GM23338 (cell line): ENCODE measurements around the gene PROS1. TPM values are rescaled to one million over a fixed set of nuclear protein-coding genes. Genes with fewer than 3 reads are reported as not detected.

Experiments
- ATAC-seq: fragments of 200-7000 bp; cut with Tn5 transposase; 3 replicates; pipeline ENCODE4 v1.9.1; 2020
- DNase-seq: peaks from one replicate; pipeline ENCODE4 v3.0.0-alpha.2; 2015; ENCODE audit warnings: low spot score
- H2AFZ ChIP-seq: fragments of 200-600 bp; sonication (generic); 2 replicates; pipeline ENCODE4 v1.8.0; 2016; ENCODE audit warnings: antibody characterized with exemption, mild to moderate bottlenecking, moderate library complexity
- H3F3A ChIP-seq: fragments of 200-600 bp; sonication (generic); replicated peaks from 2 replicates; pipeline ENCODE4 v1.8.0; 2017; ENCODE audit warnings: antibody characterized with exemption, mixed run types, low read depth
- H3K27ac ChIP-seq: fragments of 200-600 bp; sonication (generic); 2 replicates; pipeline ENCODE4 v1.6.1; 2016; ENCODE audit warnings: low read depth
- H3K27me3 ChIP-seq: fragments of 200-600 bp; sonication (generic); 2 replicates; pipeline ENCODE4 v1.8.0; 2016; ENCODE audit warnings: mild to moderate bottlenecking, mixed run types, moderate library complexity; ENCODE audit not compliant: insufficient read depth
- H3K36me3 ChIP-seq: fragments of 200-600 bp; sonication (generic); 2 replicates; pipeline ENCODE4 v1.8.0; 2016; ENCODE audit warnings: mild to moderate bottlenecking; ENCODE audit not compliant: insufficient read depth
- H3K4me1 ChIP-seq: fragments of 200-600 bp; sonication (generic); 2 replicates; pipeline ENCODE4 v1.8.0; 2016; ENCODE audit warnings: mild to moderate bottlenecking, moderate library complexity; ENCODE audit not compliant: insufficient read depth
- H3K4me2 ChIP-seq: fragments of 200-600 bp; sonication (generic); 2 replicates; pipeline ENCODE4 v1.7.1; 2017; ENCODE audit warnings: mixed run types
- H3K4me3 ChIP-seq: fragments of 200-600 bp; sonication (generic); 2 replicates; pipeline ENCODE4 v1.6.1; 2016; ENCODE audit warnings: mixed run types
- H3K79me2 ChIP-seq: fragments of 200-600 bp; sonication (generic); replicated peaks from 2 replicates; pipeline ENCODE4 v1.8.0; 2017; ENCODE audit warnings: mild to moderate bottlenecking; ENCODE audit not compliant: insufficient read depth
- H3K9me2 ChIP-seq: fragments of 200-600 bp; sonication (generic); 2 replicates; pipeline ENCODE4 v1.8.0; 2017; ENCODE audit not compliant: insufficient read depth
- H4K20me1 ChIP-seq: fragments of 200-600 bp; sonication (generic); replicated peaks from 2 replicates; pipeline ENCODE4 v1.8.0; 2017; ENCODE audit warnings: mild to moderate bottlenecking; ENCODE audit not compliant: insufficient read depth
- H3K27ac Mint-ChIP-seq: 2 replicates; pipeline ENCODE4 v1.8.0; 2020; ENCODE audit warnings: inconsistent platforms, mild to moderate bottlenecking, moderate library complexity, mixed read lengths
- H3K27me3 Mint-ChIP-seq: 3 replicates; pipeline ENCODE4 v1.8.0; 2022; ENCODE audit warnings: low read depth, mild to moderate bottlenecking, moderate library complexity, mixed read lengths, inconsistent platforms; ENCODE audit not compliant: insufficient read depth, poor library complexity
- H3K36me3 Mint-ChIP-seq: 3 replicates; pipeline ENCODE4 v1.8.0; 2021; ENCODE audit warnings: low read depth, mild to moderate bottlenecking, inconsistent platforms, moderate library complexity, mixed read lengths
- H3K4me1 Mint-ChIP-seq: 3 replicates; pipeline ENCODE4 v1.8.0; 2020; ENCODE audit warnings: mild to moderate bottlenecking, inconsistent platforms, mixed read lengths
- H3K4me3 Mint-ChIP-seq: 3 replicates; pipeline ENCODE4 v1.8.0; 2021; ENCODE audit warnings: moderate library complexity, mild to moderate bottlenecking, inconsistent platforms, mixed read lengths
- H3K9me3 Mint-ChIP-seq: 3 replicates; pipeline ENCODE4 v1.8.0; 2020; ENCODE audit warnings: moderate library complexity, mild to moderate bottlenecking, inconsistent platforms, mixed read lengths
- CREB1 ChIP-seq: fragments of 250-450 bp; sonication (Bioruptor Pico); IDR thresholded peaks from 2 replicates; pipeline ENCODE4 v1.5.0; 2020; ENCODE audit warnings: low read depth, mild to moderate bottlenecking, moderate library complexity
- ETS1 ChIP-seq: IDR thresholded peaks from 2 replicates; pipeline ENCODE4 v1.6.1; 2016; ENCODE audit warnings: antibody characterized with exemption
- EZH2 ChIP-seq: fragments of 200-600 bp; sonication (generic); IDR thresholded peaks from one replicate; pipeline ENCODE4 v1.8.0; 2017; ENCODE audit warnings: antibody characterized with exemption, mild to moderate bottlenecking, low read depth; ENCODE audit not compliant: unreplicated experiment
- EZH2phosphoT487 ChIP-seq: fragments of 200-600 bp; sonication (generic); IDR thresholded peaks from one replicate; pipeline ENCODE4 v1.8.1; 2018; ENCODE audit warnings: antibody characterized with exemption; ENCODE audit not compliant: unreplicated experiment
- JUNB ChIP-seq: IDR thresholded peaks from one replicate; pipeline ENCODE4 v1.6.1; 2016; ENCODE audit warnings: antibody characterized with exemption; ENCODE audit not compliant: unreplicated experiment
- NANOG ChIP-seq: IDR thresholded peaks from 2 replicates; pipeline ENCODE4 v1.6.1; 2016; ENCODE audit warnings: antibody characterized with exemption, borderline replicate concordance
- STAT1 ChIP-seq: IDR thresholded peaks from one replicate; pipeline ENCODE4 v1.6.1; 2016; ENCODE audit warnings: antibody characterized with exemption; ENCODE audit not compliant: unreplicated experiment
- ZNF114 ChIP-seq: fragments of 250-450 bp; sonication (Bioruptor Pico); IDR thresholded peaks from 2 replicates; pipeline ENCODE4 v1.5.0; 2020; ENCODE audit warnings: mild to moderate bottlenecking, moderate library complexity
- ZNF331 ChIP-seq: fragments of 250-450 bp; sonication (Bioruptor Pico); IDR thresholded peaks from 2 replicates; pipeline ENCODE4 v1.5.0; 2020; ENCODE audit warnings: low read depth, mild to moderate bottlenecking, moderate library complexity
- ZNF462 ChIP-seq: fragments of 250-450 bp; sonication (Bioruptor Pico); IDR thresholded peaks from 2 replicates; pipeline ENCODE4 v1.5.0; 2020; ENCODE audit warnings: mild to moderate bottlenecking, moderate library complexity
- polyA plus RNA-seq: library from polyadenylated mRNA; unstranded; fragments of >200 nt; fragmentation: Nextera tagmentation; extraction: Ambion mirVana; gene quantifications from 2 replicates; pipeline ENCODE4 v1.2.1, GENCODE V29; 2016
- total RNA-seq: library from RNA; depleted of rRNA; stranded (reverse); fragments of >200 nt; shearing (Covaris generic); gene quantifications from 2 replicates; pipeline ENCODE4 v1.2.3, GENCODE V29; 2014
- TF ChIP-seq, protein P1 (sequence below), 2 experiments: fragments of 200-600 bp in 1 of 2; sonication (generic) in 1 of 2; conservative IDR thresholded peaks; 2 replicates each; pipeline versions ENCODE4 v1.5.1 to v1.6.1; 2016 to 2017; ENCODE audit warnings: antibody characterized with exemption in 2 of 2, low read depth in 2 of 2, mild to moderate bottlenecking in 2 of 2, moderate library complexity in 1 of 2

Gene PROS1
- total and polyA plus RNA-seq, 2 experiments from 2014 or later: 1.8 to 4.1 TPM

DNA sequence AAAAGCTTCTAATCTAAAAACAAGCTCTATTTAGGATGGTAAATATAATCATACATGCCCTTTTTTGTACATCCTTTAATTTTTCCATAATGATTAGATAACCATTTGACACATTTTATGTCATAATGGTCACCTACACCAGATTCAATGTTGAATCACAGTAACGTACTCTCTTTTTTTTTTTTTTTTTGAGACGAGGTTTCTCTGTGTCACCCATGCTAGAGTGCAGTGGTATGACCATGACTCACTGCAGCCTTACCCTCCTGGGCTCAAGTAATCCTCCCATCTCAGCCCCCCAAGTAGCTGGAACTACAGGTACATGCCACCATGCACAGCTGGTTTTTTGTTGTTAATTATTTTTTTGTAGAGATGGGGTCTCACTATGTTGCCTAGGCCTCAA, 49.2 kb downstream of the PROS1 start:
- no peak overlapping the region for H3K4me3 Mint-ChIP-seq
- TF ChIP-seq ZNF114 (CRISPR knock-in tag): no peak
- Histone ChIP-seq H3K4me2 (no peak overlapping the region), H3K9me2 (no peaks in the 10 kb centered on the region), H3K27me3 (no peaks in the 10 kb centered on the region), H3K4me1 (peaks cover 6% of the 10 kb centered on the region; the same call in 1 of the 2 replicates), H3K27ac (no peak overlapping the region), H2AFZ (no peak overlapping the region), H3K4me3 (no peak overlapping the region), H4K20me1 (no peaks in the 10 kb centered on the region), H3K79me2 (no peaks in the 10 kb centered on the region), H3F3A (no peaks in the 10 kb centered on the region), H3K36me3 (no peaks in the 10 kb centered on the region)
- DNase-seq (no peak), ATAC-seq (no peak)
- H3K36me3 Mint-ChIP-seq: peaks cover 8% of the 10 kb centered on the region; the same call in 2 of the 3 replicates
- H3K27me3 Mint-ChIP-seq: no peaks in the 10 kb centered on the region
- no peak overlapping the region for H3K27ac Mint-ChIP-seq
- H3K9me3 Mint-ChIP-seq: peaks cover 81% of the 10 kb centered on the region
- no peaks in the 10 kb centered on the region for H3K4me1 Mint-ChIP-seq

GRCh38 chr3:93923006-93923405, 50.7 kb downstream of the PROS1 start:
- no peak overlapping the region for H3K4me2 ChIP-seq
- no peak overlapping the region for H3K4me3 ChIP-seq
- H3K27me3 ChIP-seq: no peaks in the 10 kb centered on the region
- H3K36me3 ChIP-seq: no peaks in the 10 kb centered on the region
- no peak for ATAC-seq
- no peak overlapping the region for H2AFZ ChIP-seq
- no peaks in the 10 kb centered on the region for H3K9me2 ChIP-seq
- H3K27me3 Mint-ChIP-seq: no peaks in the 10 kb centered on the region
- no peak overlapping the region for H3K27ac ChIP-seq
- peaks cover 20% of the 10 kb centered on the region for H3K36me3 Mint-ChIP-seq
- H3K4me3 Mint-ChIP-seq: no peak overlapping the region
- H3K27ac Mint-ChIP-seq: no peak overlapping the region
- H3K4me1 Mint-ChIP-seq: no peaks in the 10 kb centered on the region
- H3F3A ChIP-seq: no peaks in the 10 kb centered on the region
- no peaks in the 10 kb centered on the region for H3K79me2 ChIP-seq
- H3K4me1 ChIP-seq: peaks cover 6% of the 10 kb centered on the region; the same call in 1 of the 2 replicates
- H4K20me1 ChIP-seq: no peaks in the 10 kb centered on the region
- DNase-seq: no peak
- H3K9me3 Mint-ChIP-seq: peaks cover 80% of the 10 kb centered on the region
- no peak for TF ChIP-seq ZNF114 (CRISPR knock-in tag)
- TF ChIP-seq EZH2: no peak
- TF ChIP-seq, protein P1, sequence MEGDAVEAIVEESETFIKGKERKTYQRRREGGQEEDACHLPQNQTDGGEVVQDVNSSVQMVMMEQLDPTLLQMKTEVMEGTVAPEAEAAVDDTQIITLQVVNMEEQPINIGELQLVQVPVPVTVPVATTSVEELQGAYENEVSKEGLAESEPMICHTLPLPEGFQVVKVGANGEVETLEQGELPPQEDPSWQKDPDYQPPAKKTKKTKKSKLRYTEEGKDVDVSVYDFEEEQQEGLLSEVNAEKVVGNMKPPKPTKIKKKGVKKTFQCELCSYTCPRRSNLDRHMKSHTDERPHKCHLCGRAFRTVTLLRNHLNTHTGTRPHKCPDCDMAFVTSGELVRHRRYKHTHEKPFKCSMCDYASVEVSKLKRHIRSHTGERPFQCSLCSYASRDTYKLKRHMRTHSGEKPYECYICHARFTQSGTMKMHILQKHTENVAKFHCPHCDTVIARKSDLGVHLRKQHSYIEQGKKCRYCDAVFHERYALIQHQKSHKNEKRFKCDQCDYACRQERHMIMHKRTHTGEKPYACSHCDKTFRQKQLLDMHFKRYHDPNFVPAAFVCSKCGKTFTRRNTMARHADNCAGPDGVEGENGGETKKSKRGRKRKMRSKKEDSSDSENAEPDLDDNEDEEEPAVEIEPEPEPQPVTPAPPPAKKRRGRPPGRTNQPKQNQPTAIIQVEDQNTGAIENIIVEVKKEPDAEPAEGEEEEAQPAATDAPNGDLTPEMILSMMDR (conservative IDR thresholded peaks at IDR 0.05; ENCODE audit: low read depth in 2 of 2): no peak
- TF ChIP-seq EZH2phosphoT487: no peak
- no peak for TF ChIP-seq NANOG
- TF ChIP-seq ZNF331 (CRISPR knock-in tag): no peak
- TF ChIP-seq ETS1: no peak
- TF ChIP-seq CREB1 (CRISPR knock-in tag): no peak
- TF ChIP-seq JUNB: no peak
- no peak for TF ChIP-seq STAT1
- no peak for TF ChIP-seq ZNF462
